ENCODE results near the gene TPCN2.

Gene TPCN2

GRCh38 chr11:69115586-69116560 lies 67.1 kb downstream of the TPCN2 start:
- DNase-seq, result no peak

DNA sequence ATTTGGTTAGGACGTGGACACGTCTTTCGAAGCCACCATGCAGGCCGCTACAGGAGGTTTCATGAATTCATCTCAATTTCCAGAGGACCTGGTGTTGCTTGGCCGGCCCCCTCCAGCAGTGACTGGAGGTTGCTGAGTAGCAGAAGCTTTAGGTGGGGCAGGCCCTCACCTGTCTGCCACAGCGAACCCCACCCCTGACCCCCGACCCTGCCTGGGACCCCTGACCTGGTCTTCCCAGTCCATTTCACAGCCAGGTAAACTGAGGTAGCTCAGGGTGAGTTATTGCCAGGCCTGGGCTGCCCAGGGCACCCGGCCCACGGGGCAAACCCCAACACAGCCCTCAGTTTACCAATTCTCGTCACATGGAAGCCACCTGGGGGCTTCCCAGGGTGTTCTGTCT lies 67.9 kb downstream of the TPCN2 start:
- DNase-seq, result no peak

DNA sequence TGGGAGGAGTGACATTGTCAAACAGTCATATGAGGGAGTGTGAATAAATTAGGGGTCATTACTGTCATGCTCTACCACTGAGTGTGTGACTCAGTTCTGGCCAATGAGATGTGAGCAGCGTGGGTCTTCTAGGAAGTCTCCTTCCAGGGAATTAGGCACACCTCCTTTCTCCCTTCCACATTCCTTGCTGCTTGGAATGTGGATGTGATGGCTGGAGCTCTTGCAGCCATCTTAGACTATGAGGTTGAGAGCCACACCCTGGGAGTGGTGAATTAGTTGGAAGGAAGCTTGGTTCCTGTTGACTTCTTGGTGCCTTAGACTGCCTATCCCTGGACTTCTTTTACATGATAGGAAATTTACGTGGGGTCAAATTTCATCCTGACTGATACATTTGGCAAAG lies 70.5 kb downstream of the TPCN2 start:
- no peak for DNase-seq

- no peak for DNase-seq
Measured at GRCh38 chr11:69120096-69120875, 71.6 kb downstream of the TPCN2 start.

- no peak for DNase-seq
Measured at GRCh38 chr11:69121021-69121420, 72.3 kb downstream of the TPCN2 start.

DNA sequence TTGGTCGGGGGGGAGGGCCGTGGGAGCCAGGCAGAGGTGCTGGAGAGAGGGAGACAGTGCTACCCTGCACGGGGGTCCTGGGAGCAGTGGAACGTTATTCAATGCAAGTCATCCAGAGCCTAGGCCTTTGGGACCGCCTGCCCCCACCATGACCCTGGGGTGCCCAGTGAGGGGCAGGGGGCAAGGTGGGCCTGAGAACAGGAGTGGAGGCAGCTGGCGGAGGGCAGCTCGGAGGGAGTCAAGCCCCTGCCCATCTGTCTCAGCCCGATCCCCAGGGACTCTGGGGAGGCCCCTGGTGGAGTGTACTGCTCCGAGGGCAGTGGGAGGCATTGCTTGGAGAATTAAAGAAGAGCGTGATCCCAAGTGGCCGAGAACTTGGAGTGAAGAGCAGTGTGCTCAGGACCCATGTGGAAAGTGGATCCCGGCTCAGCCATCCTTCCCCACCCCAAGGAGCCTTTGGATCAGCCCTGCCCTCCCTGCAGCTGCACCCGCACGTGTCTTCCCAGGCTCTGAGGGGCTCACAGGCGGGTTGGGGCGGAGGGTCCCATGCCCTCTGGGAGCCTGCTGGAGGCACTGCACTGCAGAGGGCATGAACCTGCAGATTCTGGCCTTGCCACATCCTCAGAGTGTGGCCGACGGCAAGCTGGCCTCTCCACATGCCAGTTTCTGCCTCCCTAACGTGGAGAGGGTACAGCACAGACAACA lies 73.0 kb downstream of the TPCN2 start:
- no peak for DNase-seq

GRCh38 chr11:69122326-69122629 lies 73.5 kb downstream of the TPCN2 start:
- no peak for DNase-seq

DNA sequence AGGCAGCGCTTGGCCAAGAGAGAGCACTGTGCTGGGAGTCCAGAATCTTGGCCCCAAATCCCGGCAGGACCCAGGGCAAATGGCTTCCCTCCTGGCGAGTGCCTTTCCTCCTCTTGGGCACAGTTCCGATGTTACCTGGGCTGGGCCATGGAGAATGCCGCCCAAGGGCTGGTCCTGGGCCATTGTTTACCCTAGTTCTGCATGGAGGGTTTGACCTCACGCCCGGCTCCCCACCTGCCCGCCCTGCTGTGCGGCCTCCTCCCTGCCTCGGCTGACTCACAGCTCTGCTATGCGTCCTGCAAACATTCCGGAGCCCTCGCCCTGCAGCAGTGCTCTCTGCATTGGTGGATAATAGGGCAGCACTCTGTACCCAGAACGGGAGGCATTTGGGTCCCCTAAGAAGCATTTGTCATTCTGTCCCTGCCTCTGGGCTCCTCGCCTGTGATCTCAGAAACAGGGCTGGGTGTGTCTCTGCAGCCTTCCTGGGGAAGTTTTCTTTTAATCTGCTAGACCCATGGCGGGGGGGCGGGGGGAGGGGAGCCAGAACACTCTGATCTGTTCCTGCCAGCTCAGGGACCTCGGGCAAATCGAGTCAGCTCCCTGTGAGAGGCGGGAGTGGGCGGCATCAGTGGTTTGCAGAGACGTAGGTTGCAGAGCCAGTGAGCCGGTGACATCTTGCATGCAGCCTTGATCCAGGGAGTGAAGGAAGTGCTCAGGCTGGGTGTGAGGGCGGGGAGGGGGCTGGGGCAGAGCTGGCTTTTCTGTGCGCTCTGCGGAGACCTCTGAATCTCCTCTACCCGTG lies 74.1 kb downstream of the TPCN2 start:
- DNase-seq, result peak; percentile 79

- DNase-seq, result no peak
Measured at GRCh38 chr11:69123593-69124545, 75.1 kb downstream of the TPCN2 start.

DNA sequence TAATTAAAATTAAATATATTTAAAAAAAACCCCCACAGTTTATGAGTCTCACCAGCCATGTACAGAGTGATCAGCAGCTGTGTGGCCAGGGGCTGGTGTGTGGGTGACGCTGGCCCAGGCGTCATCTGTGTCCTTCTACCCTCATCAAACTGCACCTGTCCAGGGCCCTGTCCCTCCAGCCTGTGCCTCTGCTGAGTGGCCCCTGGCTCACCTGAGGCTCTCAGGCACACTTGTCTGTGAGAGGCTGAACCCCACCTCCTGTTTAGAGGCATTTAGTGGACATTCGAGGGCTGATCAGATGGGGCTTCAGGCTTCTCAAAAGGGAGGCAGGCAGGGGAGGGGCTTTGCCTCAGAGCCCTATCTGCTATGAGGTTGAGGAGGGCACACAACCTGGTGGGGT lies 77.1 kb downstream of the TPCN2 start:
- DNase-seq, result no peak

DNA sequence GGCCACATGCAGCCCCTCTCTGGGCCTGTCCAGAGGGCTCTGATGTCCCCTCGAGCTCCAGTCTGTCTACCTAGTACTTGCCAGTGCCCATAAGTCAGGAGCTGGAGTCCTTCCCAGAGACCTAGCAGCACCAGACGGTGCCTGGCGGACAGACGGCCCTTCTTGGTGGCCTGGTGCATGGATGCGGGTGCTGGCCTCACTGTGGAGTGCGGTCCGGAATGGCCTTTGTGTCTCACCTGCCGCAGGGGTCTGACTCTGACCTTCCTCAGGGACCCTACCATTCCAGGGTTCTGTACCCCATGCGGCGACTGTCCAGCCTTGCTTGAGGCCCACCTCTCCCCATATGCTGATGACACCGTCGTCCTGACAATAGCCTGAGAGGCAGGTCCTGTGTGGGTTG lies 77.6 kb downstream of the TPCN2 start:
- DNase-seq, result no peak

GRCh38 chr11:69127081-69127850 lies 78.5 kb downstream of the TPCN2 start:
- no peak for DNase-seq

GRCh38 chr11:69127884-69128283 lies 79.2 kb downstream of the TPCN2 start:
- DNase-seq, result no peak

DNA sequence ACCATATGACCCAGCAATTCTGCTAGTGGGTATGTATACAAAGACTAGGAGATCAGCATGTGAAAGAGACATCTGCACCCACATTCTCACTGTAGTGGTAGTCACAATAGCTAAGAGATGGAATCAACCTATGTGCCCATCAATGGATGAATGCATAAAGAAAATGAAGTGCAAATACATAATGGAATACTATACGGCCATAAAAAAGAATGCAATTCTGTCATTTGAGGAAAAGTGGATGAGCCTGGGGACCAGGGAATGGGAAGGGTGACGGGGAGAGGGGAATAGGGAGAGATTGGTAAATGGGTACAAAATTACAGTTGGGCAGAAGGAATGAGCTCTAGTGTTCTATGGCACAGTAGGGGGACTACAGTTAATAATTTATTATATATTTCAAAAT lies 80.3 kb downstream of the TPCN2 start:
- no peak for DNase-seq

GRCh38 chr11:69129647-69130046 lies 80.9 kb downstream of the TPCN2 start:
- no peak for DNase-seq

DNA sequence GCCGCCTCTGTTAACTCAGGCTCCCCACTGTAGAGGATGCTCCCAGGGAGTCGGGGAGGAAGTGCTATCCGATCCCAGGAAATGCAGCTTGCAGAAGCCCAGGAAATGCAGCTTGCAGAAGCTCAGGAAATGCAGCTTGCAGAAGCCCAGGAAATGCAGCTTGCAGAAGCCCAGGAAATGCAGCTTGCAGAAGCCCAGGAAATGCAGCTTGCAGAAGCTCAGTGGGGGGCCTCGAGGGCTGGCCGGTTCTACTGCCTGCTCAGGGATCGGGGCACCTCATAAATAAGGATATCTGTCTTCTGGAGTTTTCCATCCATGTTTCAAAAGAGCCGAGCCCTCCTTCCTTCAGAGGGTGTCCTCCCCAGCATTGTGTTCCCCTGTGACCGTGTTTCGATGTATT lies 81.9 kb downstream of the TPCN2 start:
- DNase-seq, result no peak

- DNase-seq, result no peak
Measured at GRCh38 chr11:69131121-69131566, 82.4 kb downstream of the TPCN2 start.

- no peak for DNase-seq
Measured at GRCh38 chr11:69131644-69132300, 83.0 kb downstream of the TPCN2 start.

GRCh38 chr11:69132301-69132670 lies 83.6 kb downstream of the TPCN2 start:
- no peak for DNase-seq

- no peak for DNase-seq
Measured at GRCh38 chr11:69133251-69133650, 84.5 kb downstream of the TPCN2 start.
